ENCODE results near the gene MTR.
"Not testable (repeated sequence)": the region's sequence is repeated elsewhere in the genome, so short reads cannot be mapped to it uniquely, and the experiment has no call there.

Gene MTR

DNA sequence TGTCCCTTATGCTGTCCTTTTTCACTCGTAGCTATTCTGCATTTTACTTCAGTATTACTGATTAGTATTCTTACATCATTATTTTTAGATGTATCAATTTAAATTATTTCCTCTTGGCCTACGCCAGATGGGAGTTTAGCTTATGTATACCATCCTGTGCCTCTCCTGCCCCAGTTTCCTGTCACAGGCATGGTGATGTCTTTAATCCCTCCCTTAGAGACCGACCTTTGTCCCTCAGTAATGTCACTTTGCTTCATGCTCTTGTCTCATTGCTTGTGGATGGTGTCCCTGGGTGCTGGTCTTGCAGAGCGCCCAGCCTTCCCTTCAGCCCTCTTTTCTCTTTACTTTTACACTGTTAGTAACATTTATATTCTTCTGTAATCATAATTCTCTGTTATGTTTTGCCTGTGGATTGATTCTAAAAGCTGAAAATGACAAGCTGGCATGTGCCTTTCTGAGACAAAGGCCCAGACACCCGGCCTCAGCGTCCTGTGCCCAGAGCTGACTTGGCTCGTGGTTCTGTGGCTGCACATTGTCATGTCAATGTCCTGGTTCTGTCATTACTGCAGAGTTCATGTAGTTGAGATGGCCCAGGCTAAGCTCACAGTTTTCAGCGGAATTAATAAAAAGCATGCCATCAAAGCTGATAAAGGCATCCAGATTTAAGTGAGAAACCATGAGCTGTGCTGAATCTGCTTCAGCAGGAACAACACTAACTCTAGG is 100.7 kb downstream of the MTR start:
- DNase-seq (ENCODE audit: low read depth in 2 of 3, low spot score in 2 of 3): no peak

DNA sequence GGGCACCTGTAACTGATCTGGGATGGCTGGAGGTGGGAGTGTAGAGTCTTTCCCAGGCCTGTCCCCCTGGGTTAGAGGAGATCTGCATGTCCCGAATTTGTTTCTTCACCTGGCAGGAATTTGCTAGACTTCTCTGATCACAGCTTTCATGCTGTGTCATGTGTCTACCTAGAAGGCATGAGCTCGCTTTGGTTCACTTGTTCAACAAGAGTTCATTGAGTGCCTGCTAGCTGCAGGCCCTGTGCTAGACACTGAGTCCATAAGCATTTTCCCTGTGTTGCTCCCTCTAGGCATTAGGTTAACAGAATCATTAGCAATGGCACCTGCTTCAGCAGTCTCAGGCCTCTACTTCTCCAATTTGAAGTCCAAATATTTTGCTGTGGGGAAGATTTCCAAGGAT is 101.6 kb downstream of the MTR start:
- no peak for DNase-seq (ENCODE audit: low read depth in 2 of 3, low spot score in 2 of 3)

DNA sequence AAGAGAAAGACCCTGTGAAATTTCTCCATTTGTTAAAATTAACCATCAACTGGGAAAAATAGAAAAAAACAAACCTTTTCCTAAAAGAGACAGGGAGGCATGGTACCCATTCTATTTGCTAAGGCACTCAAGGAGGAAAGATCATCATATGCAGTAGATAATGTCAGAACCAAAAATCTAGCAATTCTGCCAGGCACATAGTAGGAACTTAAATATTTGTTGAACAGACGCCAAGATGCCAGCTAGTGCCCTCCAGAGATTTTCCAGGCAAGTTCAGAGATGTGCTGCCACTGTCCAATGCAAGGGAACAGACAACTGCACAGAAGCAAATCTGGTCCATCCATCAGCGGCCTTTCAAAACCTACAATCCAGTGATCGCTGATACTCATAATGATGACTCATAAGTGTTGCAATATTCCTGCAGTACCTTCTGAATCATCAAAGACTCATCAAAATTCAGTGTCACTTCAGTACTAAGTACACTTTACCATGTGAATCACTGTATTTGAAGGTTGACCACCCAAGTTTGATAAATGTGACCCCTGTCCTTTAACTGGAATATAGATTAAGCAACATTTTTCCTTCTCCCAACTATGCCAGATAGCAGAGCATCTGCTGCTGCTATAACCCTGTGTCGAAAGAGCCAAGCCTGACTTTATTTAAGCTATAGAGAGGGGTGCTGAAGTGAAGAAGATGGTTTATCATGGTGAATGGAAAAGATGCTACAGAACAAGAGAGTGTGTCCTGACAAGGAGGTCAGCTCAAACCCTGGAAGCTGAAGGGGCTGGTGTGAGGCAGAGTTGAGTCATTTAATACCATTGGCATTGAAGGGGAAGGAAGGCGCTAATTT is 110.0 kb downstream of the MTR start:
- DNase-seq (ENCODE audit: low read depth in 2 of 3, low spot score in 2 of 3): no peak

DNA sequence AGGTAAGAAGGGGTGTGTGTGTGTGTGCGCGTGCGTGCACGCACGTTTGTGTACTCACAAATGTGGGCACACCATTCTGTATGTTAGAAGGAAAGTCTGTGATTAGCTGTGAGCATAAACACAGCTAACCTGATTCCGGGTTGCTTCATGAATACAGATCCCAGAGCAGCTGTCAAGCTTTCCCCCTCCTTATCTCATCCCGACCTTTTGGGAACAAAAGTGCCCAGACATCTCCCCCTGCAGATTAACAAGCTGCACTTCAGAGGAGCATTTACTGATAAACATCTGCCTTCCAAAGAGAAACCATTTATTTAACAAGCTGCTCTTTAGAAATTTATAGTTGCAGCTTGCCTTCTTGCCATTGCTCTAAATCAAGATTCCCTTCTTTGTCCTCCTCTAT is 112.1 kb downstream of the MTR start:
- DNase-seq (ENCODE audit: low read depth in 2 of 3, low spot score in 2 of 3): no peak

DNA sequence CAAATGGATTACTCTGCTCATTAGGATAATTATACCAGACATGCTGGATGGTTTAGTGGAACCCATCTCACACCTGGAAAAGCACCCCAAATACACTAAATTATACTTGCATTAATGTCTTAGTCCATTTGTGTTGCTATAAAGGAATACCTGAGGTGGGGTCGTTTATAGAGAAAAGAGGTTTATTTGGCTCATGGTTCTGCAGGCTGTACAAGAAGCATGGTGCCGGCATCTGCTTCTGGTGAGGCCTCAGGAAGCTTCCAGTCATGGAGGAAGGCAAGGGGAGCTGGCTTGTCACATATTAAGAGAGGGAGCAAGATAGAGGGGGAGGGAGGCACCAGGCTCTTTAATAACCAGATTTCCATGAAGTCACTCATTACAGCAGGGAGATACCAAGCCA is 113.6 kb downstream of the MTR start:
- DNase-seq (ENCODE audit: low read depth in 2 of 3, low spot score in 2 of 3): no peak

DNA sequence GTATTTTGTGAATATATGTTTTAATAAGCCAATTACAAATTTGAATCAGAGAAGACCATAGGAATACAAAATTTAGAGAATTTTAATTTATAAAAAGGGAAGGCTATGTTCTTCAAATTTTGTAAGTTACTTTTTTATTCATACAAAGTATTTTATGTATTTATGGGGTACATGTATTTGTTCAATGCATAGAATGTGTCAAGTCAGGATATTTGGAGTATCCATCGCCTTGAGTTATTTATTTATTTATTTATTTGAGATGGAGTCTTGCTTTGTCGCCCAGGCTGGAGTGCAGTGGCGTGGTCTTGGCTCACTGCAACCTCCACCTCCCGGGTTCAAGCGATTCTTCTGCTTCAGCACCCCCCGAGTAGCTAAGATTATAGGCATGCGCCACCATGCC is 116.0 kb downstream of the MTR start:
- not testable (repeated sequence) for DNase-seq (ENCODE audit: low read depth in 2 of 3, low spot score in 2 of 3)

DNA sequence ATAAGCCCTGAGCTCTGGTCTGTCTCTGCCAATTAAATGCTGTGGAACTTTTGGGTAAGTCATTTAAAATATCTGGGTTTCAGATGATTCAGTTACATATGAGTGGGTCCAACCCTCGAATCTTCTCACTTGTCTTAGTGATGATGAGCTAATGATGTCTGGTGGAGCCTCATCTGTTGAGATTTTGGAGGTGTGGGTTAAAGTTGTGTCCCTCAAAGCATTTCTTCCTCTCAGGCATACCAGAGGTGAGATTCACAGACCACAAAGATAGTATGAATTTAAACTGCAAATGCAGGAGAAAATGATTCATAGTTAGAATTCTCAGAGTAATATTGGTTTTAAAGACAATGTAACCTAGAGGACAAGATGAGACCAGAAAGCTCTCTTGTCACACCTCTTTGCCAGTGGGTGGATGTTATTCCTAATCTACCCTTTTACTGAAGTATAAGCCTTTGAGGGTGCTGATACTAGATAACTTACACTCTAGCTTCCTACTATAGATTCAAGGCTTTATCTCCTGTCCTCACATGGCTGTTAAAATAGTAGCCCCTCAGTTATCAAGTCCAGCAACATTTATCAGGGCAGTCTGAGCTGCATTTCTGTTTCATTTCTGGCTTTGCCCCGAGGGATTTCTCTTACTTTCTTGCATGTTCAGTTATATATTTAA is 118.4 kb downstream of the MTR start:
- no peak for DNase-seq (ENCODE audit: low read depth in 2 of 3, low spot score in 2 of 3)

DNA sequence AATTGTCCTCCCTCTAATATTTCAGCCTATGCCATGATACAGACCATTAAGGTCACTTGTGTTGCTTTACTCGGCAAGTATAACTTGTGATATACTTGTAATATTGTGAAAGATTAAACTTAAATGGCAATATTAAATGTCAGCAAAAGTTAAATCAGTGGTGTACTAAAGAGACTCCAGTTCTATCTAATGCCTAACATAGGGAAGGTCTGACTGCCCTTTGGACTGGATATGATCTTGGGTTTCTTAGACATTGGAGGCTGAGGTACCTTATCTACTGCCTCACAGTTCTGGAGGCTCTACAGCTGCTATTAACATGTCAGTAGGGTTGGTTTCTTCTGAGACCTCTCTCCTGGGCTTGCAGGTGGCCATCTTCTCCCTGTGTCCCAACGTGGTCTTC is 119.3 kb downstream of the MTR start:
- DNase-seq (ENCODE audit: low read depth in 2 of 3, low spot score in 2 of 3): no peak

DNA sequence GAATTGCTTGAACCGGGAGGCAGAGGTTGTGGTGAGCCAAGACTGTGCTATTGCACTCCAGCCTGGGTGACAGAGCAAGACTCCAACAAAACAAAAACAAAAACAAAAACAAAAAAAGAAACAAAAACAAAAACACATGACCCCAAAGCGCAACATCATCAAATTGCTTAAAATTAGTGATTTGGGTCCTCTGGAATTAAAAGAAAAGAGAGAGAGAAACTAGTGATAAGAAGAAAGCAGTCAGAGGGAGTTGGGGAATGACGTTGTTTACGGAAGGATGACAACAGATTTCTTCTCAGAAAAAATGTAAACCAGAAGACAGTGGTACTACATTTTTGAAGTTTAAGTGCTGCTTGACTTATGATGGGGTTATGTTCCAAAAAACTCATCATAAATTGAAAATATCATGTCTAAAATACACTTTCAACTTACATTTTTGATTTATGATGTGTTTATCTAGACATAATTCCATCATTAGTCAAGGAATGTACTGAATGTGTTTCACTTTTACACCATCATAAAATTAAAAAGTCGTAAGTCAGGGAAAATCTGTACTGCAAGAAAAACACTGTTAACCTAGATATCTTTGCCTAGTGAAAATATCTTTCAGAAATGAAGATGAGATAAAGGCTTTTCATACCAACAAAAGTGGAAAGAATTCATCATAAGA is 121.2 kb downstream of the MTR start:
- DNase-seq (ENCODE audit: low read depth in 2 of 3, low spot score in 2 of 3): no peak

DNA sequence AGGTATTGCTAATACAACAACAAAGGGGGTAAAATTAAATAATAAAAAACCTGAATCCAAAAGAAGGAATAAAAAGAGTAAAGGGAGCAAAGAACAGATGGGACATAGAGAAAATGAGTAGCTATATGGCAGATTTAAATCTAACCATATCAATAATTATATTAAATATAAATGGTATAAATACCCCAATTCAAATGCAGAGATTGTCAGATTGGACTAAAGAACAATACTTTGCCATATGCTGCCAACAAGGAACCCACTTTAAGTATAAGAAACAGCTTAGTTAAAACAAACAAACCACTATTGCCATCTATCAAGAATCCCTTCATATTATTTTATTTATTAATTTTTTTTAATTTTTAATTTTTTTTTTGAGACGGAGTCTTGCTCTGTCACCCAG is 122.4 kb downstream of the MTR start:
- DNase-seq (ENCODE audit: low read depth in 2 of 3, low spot score in 2 of 3): no peak

DNA sequence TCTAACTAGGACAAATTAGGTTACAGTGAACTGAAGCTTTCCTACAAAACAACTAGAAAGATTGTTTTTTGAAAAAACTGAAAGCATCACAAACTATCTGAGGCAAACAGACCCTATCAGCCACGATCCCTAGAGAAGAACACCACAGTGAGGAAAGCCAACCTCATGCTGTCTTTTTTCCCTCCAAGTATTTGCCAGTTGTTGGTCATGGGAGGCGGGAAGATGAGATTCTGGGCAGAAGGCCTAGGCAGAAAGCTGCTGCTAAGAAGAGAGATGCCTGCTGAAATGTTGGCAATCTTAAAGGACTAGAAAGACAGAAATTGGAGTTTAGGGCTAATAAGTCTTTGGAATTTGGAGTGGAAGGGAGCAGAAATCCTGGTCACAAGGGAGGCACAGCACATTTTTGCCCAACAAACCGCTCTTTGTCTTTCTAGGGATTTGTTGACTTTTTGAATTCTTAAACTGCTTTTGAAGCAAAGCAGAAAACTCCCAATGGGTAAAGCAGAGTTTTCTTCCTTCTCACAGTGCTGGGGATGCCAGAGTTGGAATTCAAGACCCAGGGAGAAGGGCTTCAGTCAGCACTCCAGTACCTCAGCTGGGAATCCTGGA is 125.3 kb downstream of the MTR start:
- no peak for DNase-seq (ENCODE audit: low read depth in 2 of 3, low spot score in 2 of 3)

DNA sequence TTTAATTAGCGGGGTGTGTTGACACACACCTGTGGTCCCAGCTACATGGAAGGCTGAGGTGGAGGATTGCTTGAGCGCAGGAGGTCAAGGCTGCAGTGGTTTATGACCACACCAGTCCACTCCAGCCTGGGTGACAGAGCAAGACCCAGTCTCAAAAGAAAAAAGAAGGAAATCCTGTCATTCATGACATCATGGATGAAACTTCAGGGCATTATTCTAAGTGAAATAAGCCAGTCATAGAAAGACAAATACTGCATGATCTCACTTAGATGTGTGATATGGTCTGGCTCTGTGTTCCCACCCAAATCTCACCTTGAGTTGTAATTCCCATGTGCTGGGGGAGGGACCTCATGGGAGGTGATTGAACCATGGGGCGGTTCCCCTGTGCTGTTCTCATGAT is 126.5 kb downstream of the MTR start:
- DNase-seq (ENCODE audit: low read depth in 2 of 3, low spot score in 2 of 3): no peak

DNA sequence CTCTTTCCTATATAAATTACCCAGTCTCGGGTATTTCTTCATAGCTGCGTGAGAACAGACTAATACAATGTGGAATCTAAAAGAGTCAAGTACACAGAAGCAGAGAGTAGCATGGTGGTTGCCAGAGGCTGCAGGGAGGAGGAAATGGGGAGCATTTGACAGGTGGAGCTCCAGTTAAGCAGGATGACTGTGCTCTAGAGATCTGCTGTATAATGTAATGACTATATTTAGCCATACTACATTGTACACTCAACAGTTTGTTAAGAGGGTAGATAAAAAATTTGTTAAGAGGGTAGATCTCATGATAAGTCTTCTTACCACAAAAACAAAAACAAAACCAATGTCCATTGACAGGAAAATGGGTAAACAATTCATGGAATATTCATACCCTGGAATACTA is 127.1 kb downstream of the MTR start:
- no peak for DNase-seq (ENCODE audit: low read depth in 2 of 3, low spot score in 2 of 3)

DNA sequence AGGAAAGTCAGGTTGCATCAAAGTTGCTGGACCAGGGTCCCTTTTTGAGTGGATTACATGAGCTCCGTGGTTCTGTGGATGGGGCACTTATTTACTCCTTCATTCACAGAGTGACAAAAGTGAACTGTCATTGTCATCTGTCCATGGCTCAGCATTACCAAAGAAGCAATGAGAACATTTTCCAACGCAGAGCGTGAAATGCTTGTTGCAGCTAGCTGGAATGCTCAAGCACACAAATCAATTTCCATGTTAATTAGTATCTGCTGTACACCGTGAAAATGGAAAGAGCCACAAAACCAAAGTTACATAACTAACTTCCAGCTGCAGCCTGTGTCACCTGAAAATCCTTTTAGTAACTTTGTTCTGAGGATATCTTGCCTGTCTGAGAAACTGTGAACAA is 130.3 kb downstream of the MTR start:
- DNase-seq (ENCODE audit: low read depth in 2 of 3, low spot score in 2 of 3): no peak

DNA sequence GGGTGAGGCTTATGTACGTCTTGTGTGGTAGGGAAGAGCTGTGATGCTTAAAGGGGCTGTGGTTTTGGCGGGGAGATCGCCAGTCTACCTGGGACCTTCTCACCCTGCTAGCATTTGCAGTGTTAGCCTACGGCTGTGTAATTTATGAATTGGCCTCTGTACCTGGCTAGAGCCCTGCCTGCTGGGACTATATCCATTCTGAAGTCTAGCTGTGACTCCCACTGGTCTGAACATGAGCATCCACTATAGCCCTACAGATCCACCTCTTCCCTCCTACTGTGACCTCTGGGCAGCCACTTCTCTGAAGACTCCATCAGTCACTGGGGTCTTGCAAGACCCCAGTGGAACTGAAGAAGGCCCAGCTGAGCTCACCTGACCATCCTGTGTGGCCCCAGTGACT is 135.4 kb downstream of the MTR start:
- DNase-seq (ENCODE audit: low read depth in 2 of 3, low spot score in 2 of 3): no peak

DNA sequence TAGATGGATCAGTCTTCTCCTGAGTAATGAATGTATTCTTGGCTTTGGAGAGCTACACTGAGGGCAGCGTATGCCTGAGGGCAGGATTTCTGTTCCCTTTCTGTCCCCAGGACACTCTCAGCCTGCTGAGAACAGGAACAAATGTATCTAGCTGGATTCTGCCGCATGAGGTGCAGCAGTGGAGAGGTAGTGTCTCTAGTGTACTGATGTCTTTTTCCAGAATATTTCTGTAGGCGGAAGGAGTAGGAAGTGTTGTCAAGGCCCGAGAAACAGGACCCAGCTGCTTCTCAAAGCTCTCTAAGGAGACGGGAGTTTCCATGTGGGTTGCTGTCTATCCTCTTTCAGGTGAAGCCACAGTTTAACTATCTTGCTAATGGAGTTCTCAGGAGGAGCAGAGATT is 143.7 kb downstream of the MTR start:
- DNase-seq (ENCODE audit: low read depth in 2 of 3, low spot score in 2 of 3): no peak

DNA sequence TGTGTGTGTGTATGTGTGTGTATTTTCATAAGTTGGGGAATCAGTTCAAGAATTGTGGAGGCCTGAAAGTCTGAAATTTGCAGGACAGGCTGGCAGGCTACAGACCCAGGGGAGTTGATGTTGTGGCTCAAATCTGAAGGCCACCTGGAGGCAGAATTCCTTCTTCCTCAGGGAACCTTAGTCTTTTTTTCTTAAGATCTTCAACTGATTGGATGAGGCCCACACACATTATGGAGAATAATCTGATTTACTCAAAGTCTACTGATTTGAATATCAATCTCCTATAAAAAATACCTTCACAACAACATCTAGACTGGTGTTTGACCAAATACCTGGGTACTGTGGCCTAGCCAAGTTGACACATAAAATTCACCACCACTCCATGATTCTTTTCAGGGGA is 147.3 kb downstream of the MTR start:
- DNase-seq (ENCODE audit: low read depth in 2 of 3, low spot score in 2 of 3): no peak

DNA sequence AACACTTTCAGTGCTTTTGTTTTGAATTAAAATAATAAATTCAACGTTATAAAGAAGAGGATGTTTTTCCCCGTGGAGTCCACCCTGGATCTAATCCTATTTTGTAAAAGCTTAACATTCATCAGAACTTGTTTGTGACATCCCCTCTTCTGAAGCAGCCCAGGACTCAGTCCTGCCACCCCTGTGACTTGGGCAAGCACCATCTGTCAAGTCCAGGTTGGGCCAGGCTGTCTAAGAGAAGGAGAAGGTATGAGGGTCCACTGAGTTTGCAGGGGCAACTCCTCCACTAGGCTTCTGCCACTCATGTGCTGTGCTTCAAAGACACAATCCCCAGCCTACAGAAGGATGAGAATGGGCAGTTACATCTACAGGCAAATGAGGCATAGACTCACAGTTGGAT is 149.5 kb downstream of the MTR start:
- no peak for DNase-seq (ENCODE audit: low read depth in 2 of 3, low spot score in 2 of 3)

DNA sequence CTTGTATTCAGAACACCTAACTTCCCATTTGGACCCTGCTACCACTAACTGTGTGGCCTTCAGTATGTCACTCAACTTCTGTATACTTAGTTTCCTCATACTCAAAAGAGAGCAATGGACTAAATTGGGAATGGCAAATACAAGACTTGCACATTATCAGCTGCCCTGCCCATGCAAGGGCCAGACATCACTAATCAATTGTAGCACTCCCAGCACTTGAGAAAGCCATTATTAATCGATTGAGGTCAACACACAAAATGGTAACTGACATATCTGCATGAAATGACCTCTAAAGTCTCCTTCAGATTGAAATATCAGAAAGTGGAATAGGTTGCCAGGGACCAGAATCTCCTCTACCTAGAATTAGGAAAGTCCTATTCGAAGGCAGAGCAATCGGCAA is 149.9 kb downstream of the MTR start:
- DNase-seq (ENCODE audit: low read depth in 2 of 3, low spot score in 2 of 3): no peak

DNA sequence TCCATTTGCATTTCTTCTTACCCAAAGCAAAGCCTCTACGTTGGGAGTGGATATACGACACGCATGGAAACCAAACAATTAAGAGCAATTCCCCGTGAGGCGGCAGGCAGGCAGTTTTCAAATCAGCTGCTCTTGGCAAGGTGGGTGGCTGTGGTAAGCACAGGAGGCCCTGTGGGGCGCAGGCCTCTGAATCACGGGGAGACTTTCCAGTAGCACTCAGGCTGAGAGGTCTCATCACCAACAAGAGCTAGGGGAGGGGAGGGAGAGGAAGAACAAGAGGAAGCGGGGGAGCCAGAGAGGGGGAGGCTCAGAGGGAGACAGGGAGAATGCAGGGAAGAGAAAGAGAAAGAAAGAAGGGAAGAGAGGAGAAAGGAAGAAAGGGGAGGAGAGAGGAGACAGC is 152.7 kb downstream of the MTR start:
- DNase-seq (ENCODE audit: low read depth in 2 of 3, low spot score in 2 of 3): no peak

DNA sequence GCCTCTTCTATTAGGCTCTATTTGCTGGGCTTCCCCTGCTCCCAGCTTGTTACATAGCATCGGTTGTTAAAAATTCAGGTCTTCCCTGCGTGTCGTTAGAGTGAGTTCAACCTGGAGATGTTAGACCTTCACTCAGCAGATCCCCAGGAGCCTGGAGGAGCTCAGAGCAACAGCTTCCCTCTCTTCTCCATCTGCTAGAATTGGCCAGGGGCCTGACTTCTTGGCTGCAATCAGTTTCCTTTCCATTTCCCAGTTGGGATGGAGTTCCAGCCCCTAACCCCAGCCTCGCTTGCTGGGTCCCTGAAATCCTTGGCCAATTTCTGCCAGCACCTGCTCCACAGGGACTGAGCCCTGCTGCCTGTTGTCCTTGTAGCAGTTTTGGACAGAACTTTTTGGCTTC is 153.3 kb downstream of the MTR start:
- no peak for DNase-seq (ENCODE audit: low read depth in 2 of 3, low spot score in 2 of 3)
